Thyroid gland (tissue), 4 donors: ENCODE results near the gene KCNQ1. TPM values are rescaled to one million over a fixed set of nuclear protein-coding genes. Genes with fewer than 3 reads are reported as not detected.

Experiments
- DNase-seq, 2 donors: peaks; one replicate each; pipeline ENCODE4 v3.0.0-alpha.2; 2019
- H3K27ac ChIP-seq, 3 donors: fragments of 200-600 bp; sonication (generic); 1 replicate in 2 of 3; 2 replicates in 1 of 3; pipeline ENCODE4 v1.5.1; 2016 to 2019; ENCODE audit warnings: mild to moderate bottlenecking in 1 of 3, moderate library complexity in 1 of 3
- H3K27me3 ChIP-seq: fragments of 200-600 bp; sonication (generic); one replicate; pipeline ENCODE4 v1.5.1; 2019
- H3K36me3 ChIP-seq, 2 donors: fragments of 200-600 bp; sonication (generic); one replicate each; pipeline ENCODE4 v1.5.1; 2016 to 2019
- H3K4me1 ChIP-seq, 2 donors: fragments of 200-600 bp; sonication (generic); one replicate each; pipeline ENCODE4 v1.5.1; 2017 to 2019
- H3K4me3 ChIP-seq, 3 donors: fragments of 200-600 bp; sonication (generic); replicated peaks in 1 of 3; 1 replicate in 2 of 3; 2 replicates in 1 of 3; pipeline ENCODE4 v1.5.1; 2016; ENCODE audit warnings: mild to moderate bottlenecking in 1 of 3
- H3K9me3 ChIP-seq: fragments of 200-600 bp; sonication (generic); one replicate; pipeline ENCODE4 v1.5.1; 2017
- POLR2A ChIP-seq, 2 donors: fragments of 450-650 bp; IDR thresholded peaks; one replicate each; pipeline ENCODE4 v1.6.1; 2017; ENCODE audit warnings: antibody characterized with exemption in 2 of 2, mild to moderate bottlenecking in 2 of 2, moderate library complexity in 1 of 2
- WGBS, 2 donors: methylation state at CpG; one replicate each; pipeline ENCODE4 v1.1.5; 2017; 5-methylcytosine and 5-hydroxymethylcytosine counted together
- intact Hi-C: fragments of 100-400 bp; cut with DNase I; formaldehyde crosslinking; loops from one replicate; pipeline ENCODE4 v1.15.1; 2023
- total RNA-seq, 4 donors: library from RNA; depleted of rRNA; stranded (reverse); fragments of >200 nt; gene quantifications; one replicate each; pipeline ENCODE4 v1.2.3, GENCODE V29; 2016
- TF ChIP-seq, protein P1 (sequence below), 6 experiments: fragments of 200-600 bp in 3 of 6; fragments of 450-650 bp in 3 of 6; sonication (generic) in 3 of 6; IDR thresholded peaks; one replicate each; pipeline ENCODE4 v1.5.1; 2016 to 2019; ENCODE audit warnings: antibody characterized with exemption in 6 of 6, mild to moderate bottlenecking in 2 of 6, inconsistent platforms in 1 of 6, moderate library complexity in 1 of 6

KCNQ1 gene
- total RNA-seq, 4 donors from 2014 or later = 51.3 to 103 (median 97.8) TPM

DNA sequence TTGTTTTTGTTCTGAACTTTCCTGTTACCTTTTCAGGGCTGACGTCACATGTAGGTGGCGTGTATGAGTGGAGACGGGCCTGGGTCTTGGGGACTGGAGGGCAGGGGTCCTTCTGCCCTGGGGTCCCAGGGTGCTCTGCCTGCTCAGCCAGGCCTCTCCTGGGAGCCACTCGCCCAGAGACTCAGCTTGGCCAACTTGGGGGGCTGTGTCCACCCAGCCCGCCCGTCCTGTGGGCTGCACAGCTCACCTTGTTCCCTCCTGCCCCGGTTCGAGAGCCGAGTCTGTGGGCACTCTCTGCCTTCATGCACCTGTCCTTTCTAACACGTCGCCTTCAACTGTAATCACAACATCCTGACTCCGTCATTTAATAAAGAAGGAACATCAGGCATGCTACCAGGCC is 47.8 kb upstream of the KCNQ1 start:
- intact Hi-C loops = no loop called here
- peaks cover 24 to 32% of the 10 kb centered on the region in 2 donors for H3K36me3 ChIP-seq

GRCh38 chr11:2398664-2399355 is 46.0 kb upstream of the KCNQ1 start:
- no peaks in the 10 kb centered on the region for H3K27me3 ChIP-seq
- 55 to 62% methylated on average over 7 of the region's 7 CpGs for WGBS, 2 donors
- DNase-seq = no peak
- H3K4me3 ChIP-seq = no peak overlapping the region
- peak overlapping the region in 2 of 3 donors; percentile 95 to 97 for H3K27ac ChIP-seq
- H3K9me3 ChIP-seq = no peaks in the 10 kb centered on the region
- TF ChIP-seq POLR2A (IDR thresholded peaks at IDR 0.05) = no peak
- TF ChIP-seq, protein P1, sequence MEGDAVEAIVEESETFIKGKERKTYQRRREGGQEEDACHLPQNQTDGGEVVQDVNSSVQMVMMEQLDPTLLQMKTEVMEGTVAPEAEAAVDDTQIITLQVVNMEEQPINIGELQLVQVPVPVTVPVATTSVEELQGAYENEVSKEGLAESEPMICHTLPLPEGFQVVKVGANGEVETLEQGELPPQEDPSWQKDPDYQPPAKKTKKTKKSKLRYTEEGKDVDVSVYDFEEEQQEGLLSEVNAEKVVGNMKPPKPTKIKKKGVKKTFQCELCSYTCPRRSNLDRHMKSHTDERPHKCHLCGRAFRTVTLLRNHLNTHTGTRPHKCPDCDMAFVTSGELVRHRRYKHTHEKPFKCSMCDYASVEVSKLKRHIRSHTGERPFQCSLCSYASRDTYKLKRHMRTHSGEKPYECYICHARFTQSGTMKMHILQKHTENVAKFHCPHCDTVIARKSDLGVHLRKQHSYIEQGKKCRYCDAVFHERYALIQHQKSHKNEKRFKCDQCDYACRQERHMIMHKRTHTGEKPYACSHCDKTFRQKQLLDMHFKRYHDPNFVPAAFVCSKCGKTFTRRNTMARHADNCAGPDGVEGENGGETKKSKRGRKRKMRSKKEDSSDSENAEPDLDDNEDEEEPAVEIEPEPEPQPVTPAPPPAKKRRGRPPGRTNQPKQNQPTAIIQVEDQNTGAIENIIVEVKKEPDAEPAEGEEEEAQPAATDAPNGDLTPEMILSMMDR (IDR thresholded peaks at IDR 0.05) = no peak
- peaks cover 36 to 39% of the 10 kb centered on the region in 2 donors for H3K36me3 ChIP-seq
- peaks cover 20 to 24% of the 10 kb centered on the region in 2 donors for H3K4me1 ChIP-seq
- intact Hi-C loops = no loop called here

More for the DNA sequence above, 47.8 kb upstream of the KCNQ1 start:
- Histone ChIP-seq H3K4me3 (no peak overlapping the region), H3K4me1 (peaks cover 20 to 21% of the 10 kb centered on the region in 2 donors), H3K9me3 (no peaks in the 10 kb centered on the region), H3K27me3 (no peaks in the 10 kb centered on the region), H3K27ac (no peak overlapping the region)
- DNase-seq = no peak
- WGBS, 2 donors = 94 to 99% methylated on average over 12 of the region's 12 CpGs
- TF ChIP-seq POLR2A (IDR thresholded peaks at IDR 0.05) = no peak
- TF ChIP-seq, protein P1 (IDR thresholded peaks at IDR 0.05) = no peak

DNA sequence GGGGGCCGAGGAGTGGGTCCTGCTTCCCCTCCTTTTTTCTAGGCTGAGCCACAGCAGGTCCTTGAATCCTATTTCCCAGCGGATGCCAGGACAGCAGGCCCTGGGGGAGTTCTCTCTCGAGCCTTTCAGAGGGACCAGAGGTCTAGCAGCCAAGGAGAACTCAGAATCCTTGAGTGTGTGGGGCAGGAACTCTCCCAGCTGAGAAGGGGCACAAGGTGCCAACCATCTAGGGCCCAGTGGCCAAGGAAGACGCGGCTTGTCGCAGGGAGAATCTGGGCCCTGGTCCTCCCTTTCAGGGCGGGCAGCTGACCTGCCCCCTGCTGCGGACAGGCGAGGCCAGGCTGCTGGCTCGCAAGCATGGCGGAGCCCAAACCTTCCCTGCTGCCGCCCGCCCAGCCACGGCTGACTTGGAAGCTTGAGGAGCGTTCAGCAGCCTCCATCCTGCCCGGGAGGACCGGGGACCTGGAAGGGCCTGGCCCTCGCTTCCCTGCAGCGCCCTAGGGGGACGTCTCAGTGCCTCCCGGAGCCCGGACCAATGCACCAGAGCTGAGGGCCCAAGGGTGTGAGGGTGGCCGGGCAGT is 45.2 kb upstream of the KCNQ1 start:
- Histone ChIP-seq H3K36me3 (peaks cover 37 to 40% of the 10 kb centered on the region in 2 donors), H3K4me1 (peaks cover 20 to 24% of the 10 kb centered on the region in 2 donors), H3K4me3 (peak overlapping the region; percentile 34 to 68 (median 57)), H3K9me3 (no peaks in the 10 kb centered on the region), H3K27ac (peak overlapping the region; percentile 95 to 97 (median 97)), H3K27me3 (no peaks in the 10 kb centered on the region)
- WGBS, 2 donors = 8 to 38% methylated on average over 4 to 10 of the region's 23 CpGs
- intact Hi-C loops = no loop called here
- DNase-seq = peak; percentile 25 to 34
- TF ChIP-seq, protein P1 (IDR thresholded peaks at IDR 0.05) = no peak
- TF ChIP-seq POLR2A (IDR thresholded peaks at IDR 0.05) = no peak

DNA sequence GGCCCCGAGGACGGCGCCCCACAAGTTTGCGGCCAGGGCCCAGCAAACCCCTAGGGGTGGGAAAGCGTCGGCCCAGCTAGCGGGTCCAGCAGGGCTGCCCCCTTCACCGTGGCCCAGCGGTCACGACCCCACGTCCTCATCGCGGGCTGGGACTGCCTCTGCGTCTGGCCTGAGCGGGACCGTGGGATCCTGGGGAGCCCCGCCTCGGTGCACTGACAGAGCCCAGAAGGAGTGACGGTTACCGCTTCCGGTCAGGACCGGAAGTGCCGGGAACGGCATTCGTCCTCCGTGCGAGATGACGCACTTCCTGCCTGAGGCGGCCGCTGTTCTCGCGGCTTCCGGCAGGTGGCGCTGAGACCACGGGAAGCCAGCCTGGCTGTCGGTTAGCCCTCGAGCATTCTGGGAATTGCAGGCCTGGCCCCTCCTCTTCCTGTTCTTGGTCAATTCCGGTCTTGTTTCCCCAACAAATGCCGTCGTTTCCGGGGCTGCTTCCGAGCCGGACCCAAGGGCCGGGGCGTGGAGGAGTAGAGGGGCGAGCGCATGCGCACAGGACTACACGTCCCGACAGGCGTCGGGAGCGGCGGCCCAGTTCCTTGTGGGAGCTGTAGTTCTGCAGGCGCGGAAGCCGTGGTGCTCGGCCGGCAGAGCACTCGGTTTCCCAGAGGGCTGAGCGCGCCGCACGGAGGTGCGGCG is 44.6 kb upstream of the KCNQ1 start, which contains the start of gene TSSC4:
Gene TSSC4 (plus strand): TSS at position 682 of the 693 bp plus-strand sequence. CDS start 1,884 bp downstream, outside the sequence.
- Histone ChIP-seq H3K4me1 (peaks cover 20 to 24% of the 10 kb centered on the region in 2 donors), H3K9me3 (no peaks in the 10 kb centered on the region), H3K27ac (peak within 1 kb of the TSS; percentile 95 to 97 (median 97)), H3K27me3 (no peaks in the 10 kb centered on the region), H3K36me3 (peaks cover 34 to 37% of the 10 kb centered on the region in 2 donors), H3K4me3 (peak within 1 kb of the TSS; percentile 92 to 100 (median 93))
- intact Hi-C loops = no loop called here
- peak; percentile 100 for DNase-seq
- 0 to 1% methylated on average over 20 to 27 of the region's 66 CpGs for WGBS, 2 donors
- TF ChIP-seq POLR2A (IDR thresholded peaks at IDR 0.05) = peak; percentile 22 to 91
- TF ChIP-seq, protein P1 (IDR thresholded peaks at IDR 0.05) = peak; percentile 78 to 100 (median 98)
